ENCODE results near the gene UPF2. TPM values are rescaled to one million over a fixed set of nuclear protein-coding genes. Genes with fewer than 3 reads are reported as not detected.

The UPF2 gene
- total RNA-seq, 2 donors from 2014 or later, result 10.6 to 26.0 TPM

DNA sequence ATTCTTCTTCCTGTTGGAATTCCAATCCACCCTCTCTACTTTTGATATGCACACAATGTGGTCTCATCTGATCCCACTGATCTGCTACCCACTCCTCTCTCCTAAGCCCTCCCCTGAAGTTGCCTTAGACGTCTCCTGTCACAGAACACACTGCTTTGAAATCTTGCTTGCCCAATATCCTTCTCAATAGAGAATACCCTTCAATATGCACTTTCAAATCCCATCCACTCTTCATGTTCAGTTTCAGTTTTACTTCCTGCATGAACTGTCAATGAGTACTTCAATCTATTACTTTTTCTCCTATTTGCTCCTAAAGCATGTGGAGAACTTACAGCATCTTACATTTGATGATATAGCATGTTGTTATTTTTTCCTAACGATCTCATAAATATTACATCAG, 93.5 kb downstream of the UPF2 start:
- Histone ChIP-seq H3K27ac (no peak overlapping the region), H3K36me3 (peaks cover 4% of the 10 kb centered on the region), H3K9me3 (no peaks in the 10 kb centered on the region), H3K27me3 (replicated peaks; ENCODE audit: insufficient read depth) (no peaks in the 10 kb centered on the region), H3K4me3 (no peak overlapping the region), H3K4me1 (ENCODE audit: control insufficient read depth in 1 of 2, low read depth in 2 of 2) (no peaks in the 10 kb centered on the region)
- no peak for DNase-seq (ENCODE audit: low spot score)
- ATAC-seq (ENCODE audit: insufficient number of reproducible peaks, low FRiP score, low read depth), result no peak
- TF ChIP-seq, protein P1, sequence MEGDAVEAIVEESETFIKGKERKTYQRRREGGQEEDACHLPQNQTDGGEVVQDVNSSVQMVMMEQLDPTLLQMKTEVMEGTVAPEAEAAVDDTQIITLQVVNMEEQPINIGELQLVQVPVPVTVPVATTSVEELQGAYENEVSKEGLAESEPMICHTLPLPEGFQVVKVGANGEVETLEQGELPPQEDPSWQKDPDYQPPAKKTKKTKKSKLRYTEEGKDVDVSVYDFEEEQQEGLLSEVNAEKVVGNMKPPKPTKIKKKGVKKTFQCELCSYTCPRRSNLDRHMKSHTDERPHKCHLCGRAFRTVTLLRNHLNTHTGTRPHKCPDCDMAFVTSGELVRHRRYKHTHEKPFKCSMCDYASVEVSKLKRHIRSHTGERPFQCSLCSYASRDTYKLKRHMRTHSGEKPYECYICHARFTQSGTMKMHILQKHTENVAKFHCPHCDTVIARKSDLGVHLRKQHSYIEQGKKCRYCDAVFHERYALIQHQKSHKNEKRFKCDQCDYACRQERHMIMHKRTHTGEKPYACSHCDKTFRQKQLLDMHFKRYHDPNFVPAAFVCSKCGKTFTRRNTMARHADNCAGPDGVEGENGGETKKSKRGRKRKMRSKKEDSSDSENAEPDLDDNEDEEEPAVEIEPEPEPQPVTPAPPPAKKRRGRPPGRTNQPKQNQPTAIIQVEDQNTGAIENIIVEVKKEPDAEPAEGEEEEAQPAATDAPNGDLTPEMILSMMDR (IDR thresholded peaks at IDR 0.05), result no peak

DNA sequence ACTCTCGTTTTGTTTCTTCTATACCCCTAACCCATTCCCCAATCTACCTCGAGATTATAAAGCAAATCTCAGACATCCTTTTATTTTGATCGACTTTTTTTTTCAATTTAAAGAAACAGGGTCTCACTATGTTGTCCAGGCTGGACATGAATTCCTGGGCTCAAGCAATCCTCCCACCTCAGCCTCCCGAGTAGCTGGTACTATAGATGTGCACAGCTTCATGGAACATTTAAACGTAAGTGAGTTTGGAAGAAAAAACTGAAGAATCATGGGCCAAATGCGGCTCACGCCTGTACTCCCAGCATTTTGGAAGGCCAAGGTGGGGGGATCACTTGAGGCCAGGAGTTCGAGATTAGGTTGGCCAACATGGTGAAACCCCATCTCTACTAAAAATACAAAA, 96.0 kb downstream of the UPF2 start:
- no peak overlapping the region for H3K27ac ChIP-seq
- H3K27me3 ChIP-seq (replicated peaks; ENCODE audit: insufficient read depth), result no peaks in the 10 kb centered on the region
- TF ChIP-seq, protein P1 (IDR thresholded peaks at IDR 0.05), result no peak
- DNase-seq (ENCODE audit: low spot score), result no peak
- H3K9me3 ChIP-seq, result no peaks in the 10 kb centered on the region
- peaks cover 6% of the 10 kb centered on the region for H3K36me3 ChIP-seq
- H3K4me1 ChIP-seq (ENCODE audit: control insufficient read depth in 1 of 2, low read depth in 2 of 2), result no peaks in the 10 kb centered on the region
- no peak for ATAC-seq (ENCODE audit: insufficient number of reproducible peaks, low FRiP score, low read depth)
- H3K4me3 ChIP-seq, result no peak overlapping the region

DNA sequence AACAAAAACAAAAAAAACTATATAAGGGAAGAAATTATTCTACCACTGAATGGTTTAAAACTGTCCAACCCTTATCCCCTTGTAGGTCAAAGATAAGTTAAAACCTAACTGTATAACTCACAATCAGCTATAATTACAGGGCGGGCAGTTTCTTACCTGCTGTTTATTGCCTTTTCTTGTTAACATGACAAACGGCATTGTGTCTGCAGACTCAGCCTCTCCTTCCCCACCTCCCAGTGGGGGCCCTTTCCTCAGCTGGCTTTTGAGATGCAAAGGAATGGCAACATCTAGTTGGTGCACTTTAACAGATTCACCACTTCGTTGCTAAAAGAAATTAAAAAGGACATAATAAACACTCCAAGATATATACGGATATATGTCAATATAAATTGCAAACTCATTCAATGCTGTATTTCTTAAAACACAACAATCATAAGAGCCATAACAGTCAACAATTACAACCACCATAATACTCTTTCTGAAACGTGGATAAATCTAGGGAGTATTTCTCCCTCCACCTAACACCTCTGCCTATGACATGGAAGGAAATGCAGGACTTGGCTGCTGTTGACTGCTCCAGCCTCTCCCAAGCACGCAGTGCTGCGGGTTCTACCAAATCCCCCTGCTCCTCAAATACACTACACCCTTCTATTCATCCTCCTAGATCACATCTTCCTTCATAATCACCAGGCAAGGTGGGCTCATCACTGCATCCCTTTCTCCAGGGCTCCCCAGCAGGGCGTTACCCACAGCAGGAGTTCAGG, 106.0 kb downstream of the UPF2 start:
- DNase-seq (ENCODE audit: low spot score) (no peak), ATAC-seq (ENCODE audit: insufficient number of reproducible peaks, low FRiP score, low read depth) (no peak)
- TF ChIP-seq, protein P1 (IDR thresholded peaks at IDR 0.05), result no peak
- Histone ChIP-seq H3K36me3 (peaks cover 19% of the 10 kb centered on the region), H3K27ac (no peak overlapping the region), H3K27me3 (replicated peaks; ENCODE audit: insufficient read depth) (no peaks in the 10 kb centered on the region), H3K9me3 (no peaks in the 10 kb centered on the region), H3K4me3 (no peak overlapping the region), H3K4me1 (ENCODE audit: control insufficient read depth in 1 of 2, low read depth in 2 of 2) (peaks cover 0 to 6% of the 10 kb centered on the region in 2 donors)

DNA sequence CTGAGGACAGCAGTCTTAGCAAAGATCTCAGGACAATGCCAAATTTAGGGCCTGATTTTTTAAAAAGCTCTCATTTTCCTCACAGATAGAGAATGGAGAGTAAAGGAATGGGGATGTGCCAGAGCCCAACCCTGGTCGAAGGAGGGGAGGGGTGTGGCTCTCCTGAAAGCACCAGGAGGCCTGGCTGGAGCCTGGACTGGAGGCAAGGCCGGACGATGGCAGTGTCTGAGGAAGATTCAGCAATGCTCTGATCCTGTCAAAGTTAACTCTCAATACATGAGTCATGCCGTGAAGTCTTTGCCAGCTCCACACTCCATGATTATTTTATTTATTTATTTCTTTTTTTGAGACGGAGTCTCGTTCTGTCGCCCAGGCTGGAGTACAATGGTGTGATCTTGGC, 108.3 kb downstream of the UPF2 start:
- no peak for ATAC-seq (ENCODE audit: insufficient number of reproducible peaks, low FRiP score, low read depth)
- DNase-seq (ENCODE audit: low spot score), result no peak
- Histone ChIP-seq H3K4me1 (ENCODE audit: control insufficient read depth in 1 of 2, low read depth in 2 of 2) (peaks cover 0 to 6% of the 10 kb centered on the region in 2 donors), H3K36me3 (peaks cover 31% of the 10 kb centered on the region), H3K27ac (no peak overlapping the region), H3K9me3 (no peaks in the 10 kb centered on the region), H3K4me3 (no peak overlapping the region), H3K27me3 (replicated peaks; ENCODE audit: insufficient read depth) (no peaks in the 10 kb centered on the region)
- TF ChIP-seq, protein P1 (IDR thresholded peaks at IDR 0.05), result no peak

DNA sequence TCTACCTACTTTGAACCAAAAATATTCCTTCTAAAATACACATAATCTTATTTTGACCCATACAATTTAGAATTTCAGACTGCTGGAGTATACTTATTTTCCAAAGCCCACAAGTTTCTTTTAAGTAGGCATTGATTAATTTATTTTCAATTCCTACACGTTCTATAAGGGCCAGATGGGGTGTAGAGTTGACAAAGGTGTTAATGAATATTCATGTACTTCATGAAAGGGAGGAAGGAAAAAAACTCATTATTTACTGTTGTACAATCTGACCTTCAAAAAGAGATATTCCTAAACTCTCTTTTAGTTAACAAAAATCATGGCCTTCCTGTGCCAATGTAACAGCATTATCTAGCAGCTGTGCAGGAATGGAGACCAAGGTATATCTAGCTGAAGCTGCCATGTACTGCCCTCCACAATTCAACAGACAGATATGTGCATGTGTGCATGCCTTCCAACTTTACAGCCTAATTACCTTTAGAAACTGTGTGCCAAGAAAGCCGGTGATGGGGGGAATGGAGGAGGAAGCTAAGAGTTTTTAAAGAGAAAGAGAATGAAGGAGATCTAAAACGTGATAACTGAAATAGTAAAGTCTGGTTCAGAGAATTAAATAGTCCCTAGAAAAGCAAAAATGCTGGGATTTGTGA, 108.9 kb downstream of the UPF2 start:
- DNase-seq (ENCODE audit: low spot score), result no peak
- Histone ChIP-seq H3K4me3 (no peak overlapping the region), H3K9me3 (no peaks in the 10 kb centered on the region), H3K4me1 (ENCODE audit: control insufficient read depth in 1 of 2, low read depth in 2 of 2) (peaks cover 0 to 6% of the 10 kb centered on the region in 2 donors), H3K36me3 (peaks cover 37% of the 10 kb centered on the region), H3K27ac (no peak overlapping the region), H3K27me3 (replicated peaks; ENCODE audit: insufficient read depth) (no peaks in the 10 kb centered on the region)
- TF ChIP-seq, protein P1 (IDR thresholded peaks at IDR 0.05), result no peak
- no peak for ATAC-seq (ENCODE audit: insufficient number of reproducible peaks, low FRiP score, low read depth)

Data from thoracic aorta (tissue), 2 donors.